Activated T-cell treated with anti-CD3 and anti-CD28 coated beads, Interleukin-2, amount 50 U/mL, for 24 hours (primary cell): ENCODE data around the gene SPR.

ENCODE experiments used
- DNase-seq: peaks from one replicate; pipeline ENCODE4 v3.0.0-alpha.2; 2020
- H3K27ac Mint-ChIP-seq: 2 replicates; pipeline ENCODE4 v1.8.0; 2020; ENCODE audit warnings: mild to moderate bottlenecking, mixed read lengths
- H3K27me3 Mint-ChIP-seq: 2 replicates; pipeline ENCODE4 v1.8.0; 2020; ENCODE audit warnings: mixed read lengths
- H3K36me3 Mint-ChIP-seq: 2 replicates; pipeline ENCODE4 v1.8.0; 2020; ENCODE audit warnings: low read depth, mixed read lengths
- H3K4me1 Mint-ChIP-seq: 2 replicates; pipeline ENCODE4 v1.8.0; 2020; ENCODE audit warnings: low read depth, mixed read lengths
- H3K4me3 Mint-ChIP-seq: 2 replicates; pipeline ENCODE4 v1.8.0; 2020; ENCODE audit warnings: mild to moderate bottlenecking, moderate library complexity, mixed read lengths
- H3K9me3 Mint-ChIP-seq: 2 replicates; pipeline ENCODE4 v1.8.0; 2020; ENCODE audit warnings: mixed read lengths

SPR gene

DNA sequence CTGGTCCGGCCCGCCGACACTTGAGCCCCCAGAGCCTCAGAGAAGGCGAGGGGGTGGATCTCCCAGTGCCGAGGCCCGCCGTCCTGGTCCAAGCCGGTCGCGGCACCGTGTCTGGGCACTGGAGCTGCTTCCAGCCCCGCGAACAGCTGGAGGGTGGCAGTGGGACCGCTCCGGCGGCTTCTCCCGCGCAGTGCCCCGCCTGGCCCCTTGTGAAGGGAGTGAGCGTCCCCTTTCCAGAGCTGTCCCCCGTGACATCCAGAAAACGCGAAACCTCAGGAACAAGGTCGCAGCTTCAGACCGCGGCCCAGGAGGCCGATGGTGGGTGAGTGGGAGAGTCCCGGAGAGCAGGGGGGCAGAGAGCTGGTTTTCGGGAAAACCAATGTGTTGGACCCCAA, 29.5 kb downstream of the SPR start:
- Mint-ChIP-seq H3K4me1 (peaks cover 40% of the 10 kb centered on the region), H3K27me3 (peaks cover 85% of the 10 kb centered on the region), H3K4me3 (peak overlapping the region; percentile 70), H3K27ac (no peak overlapping the region), H3K9me3 (no peaks in the 10 kb centered on the region), H3K36me3 (no peaks in the 10 kb centered on the region)
- DNase-seq: peak; percentile 54

DNA sequence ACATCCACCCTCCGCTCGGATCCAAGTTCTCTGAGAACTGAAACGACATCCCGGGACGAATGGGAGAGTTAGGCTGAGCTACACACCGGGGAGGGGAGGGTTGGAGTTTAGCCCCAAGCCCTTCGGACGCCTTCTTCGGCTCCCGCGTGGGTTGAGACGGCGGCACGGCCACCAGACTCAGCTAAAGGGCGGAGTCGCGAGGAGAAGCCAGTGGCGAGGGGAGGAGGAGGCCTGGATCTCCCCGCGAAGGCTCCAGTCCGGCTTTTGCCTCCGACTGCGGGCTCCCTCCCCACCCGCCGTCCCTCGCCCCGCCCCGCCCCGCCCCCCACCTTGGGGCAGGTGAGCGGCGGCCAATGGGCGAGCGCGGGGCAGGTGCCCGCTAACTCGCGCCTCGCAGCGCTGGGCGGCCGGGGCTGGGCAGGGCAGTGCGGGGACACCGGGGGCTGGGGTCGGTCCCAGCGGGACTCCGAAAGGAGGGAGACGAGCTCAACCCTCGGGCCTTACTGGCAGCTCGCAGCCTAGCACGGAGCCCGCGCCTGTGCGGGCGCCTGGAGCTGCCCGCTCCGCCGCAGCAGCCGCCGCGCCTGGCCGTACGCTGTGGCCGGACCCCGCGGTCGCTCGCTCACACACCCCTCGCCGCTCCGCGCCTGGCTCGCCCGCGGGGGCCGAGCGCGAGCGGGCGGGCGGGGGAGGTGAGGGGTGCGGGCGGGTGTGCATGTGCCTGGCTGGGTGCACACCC, 30.1 kb downstream of the SPR start, which contains the start of gene EMX1:
Gene EMX1 (plus strand): TSS at position 382 of the 739 bp plus-strand sequence. CDS start 334 bp downstream, at position 716.
- H3K4me3 Mint-ChIP-seq: peak within 1 kb of the TSS; percentile 70
- peaks cover 40% of the 10 kb centered on the region for H3K4me1 Mint-ChIP-seq
- H3K27ac Mint-ChIP-seq: no peak within 1 kb of the TSS
- H3K27me3 Mint-ChIP-seq: peaks cover 85% of the 10 kb centered on the region
- no peaks in the 10 kb centered on the region for H3K9me3 Mint-ChIP-seq
- H3K36me3 Mint-ChIP-seq: no peaks in the 10 kb centered on the region
- DNase-seq: peak; percentile 73

DNA sequence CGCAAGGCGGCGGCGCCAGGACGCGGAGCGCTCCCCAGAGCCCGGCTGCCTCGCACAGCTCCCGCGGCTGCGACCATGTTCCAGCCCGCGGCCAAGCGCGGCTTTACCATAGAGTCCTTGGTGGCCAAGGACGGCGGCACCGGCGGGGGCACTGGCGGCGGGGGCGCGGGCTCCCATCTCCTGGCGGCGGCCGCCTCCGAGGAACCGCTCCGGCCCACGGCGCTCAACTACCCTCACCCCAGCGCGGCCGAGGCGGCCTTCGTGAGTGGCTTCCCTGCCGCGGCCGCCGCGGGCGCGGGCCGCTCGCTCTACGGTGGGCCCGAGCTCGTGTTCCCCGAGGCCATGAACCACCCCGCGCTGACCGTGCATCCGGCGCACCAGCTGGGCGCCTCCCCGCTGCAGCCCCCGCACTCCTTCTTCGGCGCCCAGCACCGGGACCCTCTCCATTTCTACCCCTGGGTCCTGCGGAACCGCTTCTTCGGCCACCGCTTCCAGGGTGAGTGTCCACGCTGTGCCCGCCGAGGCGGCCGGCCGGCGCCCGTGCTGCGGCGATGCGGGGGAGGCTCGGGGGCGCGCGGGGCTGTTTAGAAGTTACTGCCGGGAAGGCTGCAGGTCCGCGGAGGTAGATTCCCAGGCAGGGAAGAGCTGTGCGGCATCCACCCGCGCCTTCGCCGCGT, 30.8 kb downstream of the SPR start:
- Mint-ChIP-seq H3K4me1 (peaks cover 40% of the 10 kb centered on the region), H3K9me3 (no peaks in the 10 kb centered on the region), H3K4me3 (no peak overlapping the region), H3K27me3 (peaks cover 87% of the 10 kb centered on the region), H3K36me3 (no peaks in the 10 kb centered on the region), H3K27ac (no peak overlapping the region)
- DNase-seq: peak; percentile 60

DNA sequence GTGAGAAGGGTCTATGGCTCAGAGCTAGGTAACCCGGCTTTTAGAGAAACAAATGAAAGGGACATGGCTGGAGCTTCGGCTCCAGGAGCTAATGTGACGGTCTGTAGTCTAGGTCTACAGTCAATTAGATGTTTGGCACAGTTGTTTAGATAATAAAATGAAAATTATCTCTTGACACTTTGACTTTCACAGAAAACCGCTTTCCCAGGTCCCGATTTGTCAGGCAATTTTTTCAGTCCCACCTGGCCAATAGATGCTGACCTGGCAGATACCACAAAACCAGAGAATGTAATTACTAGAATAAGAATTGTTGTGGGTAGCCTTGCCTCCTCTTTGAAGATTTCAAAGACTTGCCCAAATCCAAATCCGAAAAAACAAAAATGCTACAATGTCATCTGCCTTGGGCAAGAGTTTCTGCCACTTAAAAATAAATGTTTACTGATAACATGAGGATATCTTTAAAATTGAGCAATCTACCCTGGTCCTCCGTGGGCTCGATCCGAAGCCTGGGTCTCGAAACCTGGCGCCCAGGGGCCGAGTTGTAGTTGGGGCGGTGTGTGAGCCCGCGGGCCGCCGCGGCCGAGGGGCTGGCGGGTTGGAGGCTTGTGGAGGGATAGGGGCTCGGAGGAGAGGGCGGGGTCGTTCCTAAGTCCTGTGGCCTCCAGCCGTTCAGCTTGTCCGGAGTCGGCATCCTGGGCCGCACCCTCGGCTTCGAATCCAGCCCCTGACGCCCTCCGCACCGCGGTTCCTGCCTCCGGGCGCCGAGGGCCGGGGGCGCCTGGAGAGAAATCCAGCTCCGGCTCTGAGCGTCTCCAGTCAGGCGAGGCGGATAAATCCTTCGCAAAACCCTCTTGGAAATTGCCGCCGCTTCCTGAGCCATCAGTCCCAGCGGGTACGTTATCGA, 32.5 kb downstream of the SPR start:
- Mint-ChIP-seq H3K27ac (no peak overlapping the region), H3K27me3 (peaks cover 83% of the 10 kb centered on the region), H3K4me3 (peak overlapping the region; percentile 64), H3K9me3 (no peaks in the 10 kb centered on the region), H3K4me1 (peaks cover 45% of the 10 kb centered on the region), H3K36me3 (no peaks in the 10 kb centered on the region)
- no peak for DNase-seq

DNA sequence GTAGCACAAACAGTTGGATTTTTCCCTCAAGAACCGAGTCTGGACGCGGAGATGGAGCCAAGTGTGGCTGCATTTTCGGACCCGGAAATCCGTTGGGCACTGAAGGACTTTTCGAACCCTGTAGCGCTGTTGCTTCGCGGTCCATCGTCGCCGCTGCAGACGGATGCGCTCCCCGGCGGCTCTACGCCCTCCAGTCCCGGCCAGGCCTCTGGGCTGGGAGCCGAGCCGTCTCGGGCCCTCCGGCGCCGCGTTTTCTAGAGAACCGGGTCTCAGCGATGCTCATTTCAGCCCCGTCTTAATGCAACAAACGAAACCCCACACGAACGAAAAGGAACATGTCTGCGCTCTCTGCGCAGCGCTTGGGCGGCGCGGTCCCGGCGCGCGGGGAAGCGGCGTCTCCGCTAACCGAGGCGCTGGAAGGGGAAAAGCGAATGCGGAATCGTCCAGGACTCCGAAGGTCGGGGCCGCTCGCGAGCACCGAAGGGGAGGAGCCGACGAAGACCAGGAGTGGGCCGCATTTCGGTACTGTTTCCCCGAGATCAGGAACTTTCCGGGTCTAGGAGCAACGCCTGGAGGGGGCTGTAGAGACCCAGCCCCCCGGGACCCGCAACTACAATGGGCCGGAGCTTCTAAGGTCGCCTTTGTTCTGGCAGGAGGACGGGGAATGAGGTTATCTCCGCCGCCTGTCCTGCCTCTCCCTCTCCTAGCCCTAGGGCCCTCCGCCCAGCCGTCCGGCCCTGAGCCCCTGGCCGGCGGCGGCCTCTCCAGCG, 33.3 kb downstream of the SPR start:
- H3K4me3 Mint-ChIP-seq: peak overlapping the region; percentile 64
- H3K27ac Mint-ChIP-seq: no peak overlapping the region
- peak; percentile 61 for DNase-seq
- peaks cover 37% of the 10 kb centered on the region for H3K4me1 Mint-ChIP-seq
- peaks cover 83% of the 10 kb centered on the region for H3K27me3 Mint-ChIP-seq
- no peaks in the 10 kb centered on the region for H3K36me3 Mint-ChIP-seq
- H3K9me3 Mint-ChIP-seq: no peaks in the 10 kb centered on the region

DNA sequence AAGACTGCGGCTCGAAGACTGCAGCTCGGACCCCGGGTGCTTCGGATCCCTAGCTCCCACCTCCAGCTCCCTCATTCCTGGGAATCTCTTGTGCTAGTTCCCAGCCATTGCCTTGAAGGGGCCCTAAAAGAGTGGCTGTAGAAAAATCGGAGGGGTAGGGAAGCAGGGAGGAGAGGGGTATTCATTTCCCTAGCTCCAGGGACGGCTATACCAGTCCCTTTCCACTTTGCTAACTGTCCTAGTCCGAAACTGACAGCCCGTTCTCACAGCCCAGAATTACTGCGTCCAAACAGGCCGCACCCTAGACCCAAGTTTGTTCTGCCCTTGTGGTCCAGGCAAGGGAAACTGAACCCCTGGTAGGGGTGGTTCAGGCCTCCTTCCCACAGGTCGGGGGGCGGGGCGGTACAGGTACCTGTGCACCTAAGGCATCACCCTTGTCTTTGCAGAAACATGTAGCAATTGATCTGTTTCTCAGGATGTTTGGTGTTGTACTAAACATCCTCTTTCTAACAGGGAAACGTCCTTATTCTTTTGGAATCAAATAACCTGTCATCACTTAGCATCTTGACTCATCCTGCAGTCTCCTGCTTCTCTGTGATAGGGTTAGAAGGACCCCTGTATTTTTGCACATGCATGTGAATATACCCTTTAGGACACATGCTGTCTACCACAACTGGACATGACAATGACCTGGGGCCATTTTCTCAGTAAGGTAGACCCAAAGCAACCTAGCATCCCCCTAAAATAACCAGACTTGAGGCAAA, 34.1 kb downstream of the SPR start:
- Mint-ChIP-seq H3K27me3 (peaks cover 80% of the 10 kb centered on the region), H3K9me3 (no peaks in the 10 kb centered on the region), H3K4me3 (no peak overlapping the region), H3K36me3 (no peaks in the 10 kb centered on the region), H3K4me1 (peaks cover 33% of the 10 kb centered on the region), H3K27ac (no peak overlapping the region)
- DNase-seq: no peak

DNA sequence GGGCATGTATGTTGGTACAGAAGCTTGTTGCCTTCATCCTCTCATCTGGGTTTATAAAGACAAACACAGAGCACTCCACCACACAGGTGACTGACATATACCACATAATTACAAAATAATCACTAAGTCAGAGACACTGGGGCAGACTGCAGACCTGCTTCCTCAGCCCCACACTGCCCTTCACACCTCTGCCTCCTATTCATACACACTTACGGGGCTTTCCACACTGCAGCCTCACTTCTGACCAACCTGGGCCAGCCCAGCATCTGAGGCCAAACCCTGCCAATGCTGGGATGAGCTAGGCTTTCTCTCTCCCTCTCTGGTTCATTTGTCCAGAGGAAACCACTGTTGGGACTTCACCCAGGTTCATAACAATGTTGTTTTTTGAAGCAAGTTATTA, 34.6 kb downstream of the SPR start:
- Mint-ChIP-seq H3K27me3 (peaks cover 74% of the 10 kb centered on the region), H3K36me3 (no peaks in the 10 kb centered on the region), H3K9me3 (no peaks in the 10 kb centered on the region), H3K27ac (no peak overlapping the region), H3K4me3 (no peak overlapping the region), H3K4me1 (peaks cover 28% of the 10 kb centered on the region)
- no peak for DNase-seq

DNA sequence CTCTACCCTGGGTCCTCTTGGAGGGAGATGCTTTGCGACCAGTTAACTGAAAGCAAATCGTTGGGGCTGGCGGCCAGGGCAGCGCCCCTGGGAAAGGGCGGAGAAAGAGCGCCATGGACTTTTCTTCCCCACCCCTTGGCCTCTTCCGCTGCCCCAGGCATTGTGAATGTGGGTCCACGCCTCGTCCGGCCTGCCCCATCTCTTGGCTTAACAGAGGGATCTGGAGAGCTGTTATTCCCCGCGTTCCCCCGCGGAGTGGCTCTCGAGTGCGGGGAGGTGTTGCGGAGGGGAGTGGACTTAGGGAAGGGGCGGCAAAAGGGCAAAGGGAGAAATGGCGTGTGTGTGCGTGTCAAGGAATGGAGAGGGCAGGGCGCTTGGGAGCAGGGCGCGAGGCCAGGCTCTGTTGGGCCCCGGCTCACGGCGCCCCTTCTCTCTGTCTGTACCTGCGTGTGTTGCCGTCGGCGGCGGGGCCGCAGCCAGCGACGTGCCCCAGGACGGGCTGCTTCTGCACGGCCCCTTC, 36.7 kb downstream of the SPR start:
- no peak overlapping the region for H3K4me3 Mint-ChIP-seq
- peaks cover 20% of the 10 kb centered on the region for H3K4me1 Mint-ChIP-seq
- no peak overlapping the region for H3K27ac Mint-ChIP-seq

DNA sequence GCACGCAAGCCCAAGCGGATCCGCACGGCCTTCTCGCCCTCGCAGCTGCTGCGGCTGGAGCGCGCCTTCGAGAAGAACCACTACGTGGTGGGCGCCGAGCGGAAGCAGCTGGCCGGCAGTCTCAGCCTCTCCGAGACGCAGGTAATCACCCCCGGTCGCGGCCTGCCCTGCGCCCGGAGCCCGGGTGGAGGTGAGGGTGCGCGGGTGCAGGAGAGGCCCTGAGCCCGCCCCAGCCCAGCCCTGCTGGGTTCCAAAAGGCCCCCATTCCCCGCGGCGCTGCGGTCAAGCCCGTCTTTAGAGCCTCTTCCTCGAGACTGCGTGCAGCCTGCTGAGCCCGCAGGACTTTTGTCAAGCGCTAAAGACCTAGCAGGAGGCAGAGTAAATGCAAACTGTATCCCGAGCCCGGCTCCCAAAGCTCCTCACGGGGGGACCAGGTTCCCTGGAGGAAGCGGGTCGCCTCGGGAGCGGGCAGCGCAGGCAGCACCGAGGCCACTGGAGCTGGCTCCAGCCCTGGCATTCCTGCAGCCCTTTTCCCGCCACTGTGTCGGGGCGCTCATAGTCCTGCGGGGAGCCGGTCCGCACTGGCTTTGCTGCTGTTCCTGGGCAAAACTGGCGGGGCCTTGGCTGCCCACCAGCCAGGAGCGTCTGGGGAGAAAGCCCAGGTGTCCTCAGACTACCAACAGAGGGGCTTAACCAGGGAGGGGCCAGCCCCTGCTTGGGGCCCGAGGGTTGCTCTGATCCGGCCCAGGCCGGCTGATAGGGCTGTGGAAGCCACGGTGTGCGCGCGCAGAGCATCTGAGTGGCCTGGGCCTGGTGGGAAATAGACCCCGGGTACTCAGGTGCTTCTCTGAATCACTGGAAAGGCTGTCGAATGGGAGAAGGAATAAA, 37.4 kb downstream of the SPR start:
- H3K27ac Mint-ChIP-seq: no peak overlapping the region
- no peaks in the 10 kb centered on the region for H3K36me3 Mint-ChIP-seq
- peaks cover 14% of the 10 kb centered on the region for H3K4me1 Mint-ChIP-seq
- no peaks in the 10 kb centered on the region for H3K9me3 Mint-ChIP-seq
- DNase-seq: no peak
- peaks cover 58% of the 10 kb centered on the region for H3K27me3 Mint-ChIP-seq
- no peak overlapping the region for H3K4me3 Mint-ChIP-seq

More for the DNA sequence above, 36.7 kb downstream of the SPR start:
- no peak for DNase-seq
- peaks cover 65% of the 10 kb centered on the region for H3K27me3 Mint-ChIP-seq
- H3K9me3 Mint-ChIP-seq: no peaks in the 10 kb centered on the region
- H3K36me3 Mint-ChIP-seq: no peaks in the 10 kb centered on the region

DNA sequence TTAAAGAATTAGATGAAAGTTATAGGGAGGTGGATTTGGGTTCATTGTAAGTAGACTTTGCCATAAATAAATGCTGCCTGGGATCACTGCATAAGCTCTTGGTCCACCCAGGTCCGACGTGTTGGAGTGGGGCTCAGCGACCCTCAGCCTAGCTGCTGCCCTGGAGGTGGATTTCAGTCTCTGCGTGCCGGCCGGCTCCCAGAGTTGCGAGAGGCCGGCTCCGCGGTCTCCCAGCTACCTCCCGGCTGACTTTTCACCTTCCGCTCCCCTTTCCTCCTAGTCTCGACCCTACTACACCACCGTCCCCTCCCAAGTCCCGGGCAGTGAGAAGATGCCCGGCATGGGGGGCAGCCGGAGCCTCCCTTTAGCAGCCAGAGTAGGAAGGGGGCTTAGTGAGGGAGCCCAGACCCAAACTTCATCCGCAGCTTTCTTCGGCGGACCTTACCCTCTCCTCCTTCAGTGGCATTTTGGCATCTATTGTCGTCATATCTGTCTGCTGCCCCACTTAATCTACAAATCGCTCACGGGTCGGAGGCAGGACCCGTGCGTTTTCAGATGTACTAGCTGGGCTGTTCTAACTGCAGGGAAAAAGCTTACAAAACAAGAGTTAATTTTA, 38.2 kb downstream of the SPR start:
- H3K27ac Mint-ChIP-seq: no peak overlapping the region
- peaks cover 7% of the 10 kb centered on the region for H3K4me1 Mint-ChIP-seq
- no peak for DNase-seq
- H3K36me3 Mint-ChIP-seq: no peaks in the 10 kb centered on the region
- H3K9me3 Mint-ChIP-seq: no peaks in the 10 kb centered on the region
- H3K4me3 Mint-ChIP-seq: no peak overlapping the region
- peaks cover 49% of the 10 kb centered on the region for H3K27me3 Mint-ChIP-seq

DNA sequence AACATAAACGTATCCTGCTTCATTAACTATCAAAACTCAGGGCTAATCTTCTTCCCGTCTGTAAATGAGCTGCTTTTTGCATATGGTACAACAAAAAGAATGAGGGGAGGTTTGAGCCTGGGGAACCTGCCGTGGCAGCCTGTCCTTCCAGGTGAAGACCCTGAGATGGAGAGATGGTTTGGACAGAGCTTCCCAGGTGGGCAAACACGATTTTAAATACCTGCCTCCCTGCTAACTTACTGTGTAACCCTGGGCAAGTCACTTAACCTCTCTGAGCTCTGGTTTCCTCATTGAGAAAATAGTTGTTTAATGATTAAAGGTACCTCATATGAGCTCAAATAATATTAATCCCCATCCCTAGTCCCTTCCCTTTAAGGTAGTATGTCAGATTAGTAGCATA, 39.2 kb downstream of the SPR start:
- DNase-seq: no peak
- Mint-ChIP-seq H3K36me3 (no peaks in the 10 kb centered on the region), H3K4me1 (peaks cover 6% of the 10 kb centered on the region), H3K27me3 (peaks cover 40% of the 10 kb centered on the region), H3K9me3 (no peaks in the 10 kb centered on the region), H3K4me3 (no peak overlapping the region), H3K27ac (no peak overlapping the region)

DNA sequence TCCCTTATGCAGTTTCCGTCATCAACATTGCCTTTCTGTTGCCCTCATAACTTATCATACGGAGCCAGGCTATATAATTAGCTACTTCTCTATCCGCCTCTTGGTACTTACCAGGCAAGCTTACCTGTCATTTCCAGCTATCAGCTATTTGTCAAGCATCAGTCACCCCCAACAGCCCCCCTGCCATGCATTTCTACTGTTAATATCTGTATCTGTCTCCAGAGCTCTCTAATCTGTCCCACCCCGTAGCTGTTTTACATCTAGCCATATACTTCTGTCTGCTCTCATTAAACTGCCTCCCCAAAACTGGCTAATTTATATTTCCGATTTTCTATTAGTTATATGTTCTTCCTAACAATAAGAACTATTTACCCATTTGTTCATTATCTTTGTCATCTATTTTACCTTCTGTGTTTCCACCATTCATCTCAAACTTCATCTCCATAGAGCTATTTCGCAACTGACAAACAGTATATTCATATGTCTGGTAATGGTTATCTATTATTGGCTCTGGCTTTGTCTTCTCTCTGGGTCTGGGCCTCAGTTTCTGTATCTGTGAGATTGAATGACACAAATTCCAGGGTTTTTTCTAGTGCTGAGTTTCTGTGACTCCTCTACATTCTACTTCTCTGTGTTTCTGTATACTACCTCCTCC, 39.7 kb downstream of the SPR start:
- Mint-ChIP-seq H3K4me3 (no peak overlapping the region), H3K4me1 (peaks cover 6% of the 10 kb centered on the region), H3K36me3 (no peaks in the 10 kb centered on the region), H3K27ac (no peak overlapping the region), H3K27me3 (peaks cover 34% of the 10 kb centered on the region), H3K9me3 (no peaks in the 10 kb centered on the region)
- no peak for DNase-seq
